Stimulated activated CD8-positive, alpha-beta memory T cell treated with anti-CD3 and anti-CD28 coated beads, Interleukin-4, amount 100 ng/mL, for 48 hours (primary cell): ENCODE measurements around the gene ETV6.

ENCODE experiments used
- DNase-seq: peaks from one replicate; pipeline ENCODE4 v3.0.0-alpha.2; 2020

Gene ETV6

GRCh38 chr12:11746024-11746771 lies 96.7 kb downstream of the ETV6 start:
- no peak for DNase-seq

DNA sequence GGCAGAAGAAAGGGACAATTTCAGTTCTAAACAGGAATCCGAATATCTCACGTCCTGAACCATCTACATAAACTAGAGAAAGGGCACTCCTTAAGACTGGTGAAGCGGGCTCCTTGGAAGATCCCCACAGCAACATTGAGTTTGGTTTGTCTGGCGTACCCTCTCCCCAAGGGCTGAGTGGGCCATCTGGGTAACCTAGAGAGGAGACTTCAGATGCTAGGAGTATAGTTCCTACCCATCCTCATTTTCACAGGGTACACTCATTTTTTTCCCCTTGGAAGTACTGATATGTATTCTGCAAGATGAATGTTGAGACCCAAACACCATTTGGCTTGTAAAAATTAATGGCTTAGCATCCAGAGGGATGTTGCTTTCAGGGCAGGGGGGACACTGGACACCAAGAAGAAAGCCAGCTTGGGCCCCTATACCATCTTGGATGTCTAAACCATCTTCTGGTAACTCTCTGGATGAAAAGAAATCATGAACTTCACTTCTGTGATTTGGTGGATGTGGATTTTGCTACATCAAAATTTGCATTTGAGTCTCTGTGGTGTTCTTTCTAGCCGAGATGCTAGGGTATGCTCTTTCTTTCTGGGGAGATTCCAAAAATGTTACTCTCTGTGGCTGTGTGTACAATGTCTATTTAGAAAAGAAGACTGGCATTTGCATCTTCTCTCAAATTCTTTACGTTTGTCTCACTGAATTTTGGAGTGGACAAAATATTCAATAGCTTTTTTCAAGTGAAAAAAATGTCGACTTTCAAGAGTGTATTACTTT lies 97.7 kb downstream of the ETV6 start:
- DNase-seq, result no peak

DNA sequence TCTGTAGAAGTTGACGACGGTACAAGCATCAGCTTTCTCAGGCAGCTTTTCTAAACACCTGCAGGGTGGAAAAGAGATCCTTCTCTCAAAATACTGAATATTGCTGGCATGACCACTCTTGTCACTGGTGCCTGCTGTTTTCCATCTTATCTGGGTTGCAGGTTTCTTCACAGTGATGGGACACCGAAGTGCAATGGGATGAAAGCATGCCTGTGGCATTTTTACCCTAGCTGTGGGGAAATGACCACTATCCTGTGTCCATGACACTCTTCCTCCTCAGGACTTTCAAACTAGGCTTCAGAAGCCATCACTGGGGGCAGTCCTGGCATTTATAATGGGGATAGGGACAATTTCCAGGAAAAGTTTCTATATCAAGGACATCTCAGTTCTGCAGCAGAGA lies 98.5 kb downstream of the ETV6 start:
- no peak for DNase-seq

DNA sequence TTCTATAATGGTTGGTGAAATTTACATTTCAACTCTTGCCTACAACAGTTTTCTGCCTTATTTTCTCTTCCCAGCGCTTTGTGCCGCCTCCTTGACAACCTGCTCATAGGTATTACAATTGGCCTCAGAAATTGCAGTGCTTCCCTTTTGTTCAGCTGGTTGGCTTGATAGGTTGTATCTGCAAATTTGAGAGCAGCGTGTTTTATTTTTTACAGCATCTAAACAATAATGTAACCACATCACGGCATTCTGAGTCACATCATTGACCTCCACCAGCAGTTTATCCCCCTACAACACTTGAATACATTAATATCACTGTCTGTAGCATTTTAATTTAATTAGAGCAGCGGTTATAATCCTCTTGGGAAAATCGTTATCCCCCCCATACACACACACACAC lies 99.4 kb downstream of the ETV6 start:
- DNase-seq, result no peak

GRCh38 chr12:11749943-11750690 lies 100.6 kb downstream of the ETV6 start:
- no peak for DNase-seq

DNA sequence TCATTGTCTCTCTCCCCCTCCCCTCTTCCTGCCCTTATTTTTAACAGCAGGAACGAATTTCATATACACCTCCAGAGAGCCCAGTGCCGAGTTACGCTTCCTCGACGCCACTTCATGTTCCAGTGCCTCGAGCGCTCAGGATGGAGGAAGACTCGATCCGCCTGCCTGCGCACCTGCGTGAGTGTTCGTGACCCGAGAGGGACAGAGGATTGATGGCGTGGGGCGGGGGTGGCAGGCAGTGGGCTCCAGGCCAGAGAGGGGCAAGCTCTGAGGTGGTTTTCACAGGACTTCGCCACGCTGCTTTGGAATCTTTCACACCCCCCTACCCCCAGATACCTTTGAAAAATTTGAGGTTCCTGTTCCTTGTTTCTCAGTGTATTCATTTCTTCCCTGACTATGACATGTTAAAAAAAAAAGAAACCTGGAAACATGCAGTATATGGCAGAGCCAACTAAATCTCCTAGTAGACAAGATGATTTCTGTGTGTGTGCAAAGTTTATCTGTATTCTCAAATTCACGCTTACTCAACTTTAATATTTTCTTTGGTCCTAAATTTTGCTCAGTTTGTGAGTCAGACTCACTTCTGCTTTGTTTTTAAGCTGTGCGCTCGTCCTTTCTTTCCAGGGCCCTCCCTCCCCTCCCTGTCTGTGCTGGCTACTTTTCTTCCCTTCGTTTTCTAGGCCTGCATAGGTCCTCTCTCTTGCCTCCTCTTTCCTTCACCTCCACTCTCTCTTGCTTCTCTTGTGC lies 103.1 kb downstream of the ETV6 start:
- DNase-seq, result no peak

GRCh38 chr12:11753150-11753499 lies 103.7 kb downstream of the ETV6 start:
- no peak for DNase-seq

- DNase-seq, result no peak
Measured at GRCh38 chr12:11753826-11754225, 104.4 kb downstream of the ETV6 start.

GRCh38 chr12:11754256-11754655 lies 104.8 kb downstream of the ETV6 start:
- DNase-seq, result no peak

GRCh38 chr12:11755302-11755930 lies 105.9 kb downstream of the ETV6 start:
- DNase-seq, result no peak

- DNase-seq, result no peak
Measured at GRCh38 chr12:11756022-11756421, 106.5 kb downstream of the ETV6 start.

DNA sequence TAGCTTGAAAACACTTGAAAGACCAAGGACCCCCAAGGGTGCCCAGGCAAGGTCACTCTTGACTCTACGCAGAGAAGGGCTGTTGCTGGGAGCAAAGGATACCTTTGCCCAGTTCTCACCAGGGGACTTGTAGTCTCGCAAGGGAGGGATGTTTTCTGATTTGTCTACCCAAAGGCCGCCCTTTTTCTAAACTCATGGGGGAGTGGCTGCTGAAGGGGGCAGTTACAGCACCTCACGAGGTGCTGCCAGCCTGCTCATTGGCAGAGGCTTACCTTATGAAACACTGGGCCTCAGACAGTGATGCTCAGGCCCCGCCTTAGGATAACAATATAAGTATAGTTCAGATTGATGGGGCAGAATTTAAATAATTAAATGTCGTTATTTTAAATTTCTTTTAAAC lies 107.0 kb downstream of the ETV6 start:
- DNase-seq, result no peak

GRCh38 chr12:11757095-11757494 lies 107.6 kb downstream of the ETV6 start:
- DNase-seq, result no peak

DNA sequence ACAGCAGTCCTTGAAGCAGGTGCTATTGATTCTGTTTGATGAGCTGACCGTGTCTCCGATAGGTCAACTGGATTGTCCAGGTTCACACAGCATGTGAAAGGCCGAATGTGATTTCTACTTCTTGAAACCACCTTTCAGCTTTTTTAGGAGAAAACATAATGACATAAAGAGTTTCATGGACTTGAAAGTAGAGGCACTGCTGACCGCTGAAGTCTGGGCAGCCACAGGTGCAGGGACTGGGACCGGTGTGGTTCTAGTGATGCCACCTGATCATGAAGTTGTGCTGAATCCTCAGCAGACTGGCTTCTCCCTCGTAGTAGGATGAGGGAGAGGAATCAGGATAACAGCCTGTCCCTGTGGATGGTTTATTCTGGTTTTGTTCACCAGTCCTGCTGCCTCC lies 108.1 kb downstream of the ETV6 start:
- no peak for DNase-seq

- no peak for DNase-seq
Measured at GRCh38 chr12:11758087-11758486, 108.6 kb downstream of the ETV6 start.

- no peak for DNase-seq
Measured at GRCh38 chr12:11758510-11759493, 109.3 kb downstream of the ETV6 start.

- DNase-seq, result no peak
Measured at GRCh38 chr12:11759494-11759878, 110.0 kb downstream of the ETV6 start.

GRCh38 chr12:11759899-11760298 lies 110.4 kb downstream of the ETV6 start:
- no peak for DNase-seq

GRCh38 chr12:11761869-11762567 lies 112.5 kb downstream of the ETV6 start:
- no peak for DNase-seq

DNA sequence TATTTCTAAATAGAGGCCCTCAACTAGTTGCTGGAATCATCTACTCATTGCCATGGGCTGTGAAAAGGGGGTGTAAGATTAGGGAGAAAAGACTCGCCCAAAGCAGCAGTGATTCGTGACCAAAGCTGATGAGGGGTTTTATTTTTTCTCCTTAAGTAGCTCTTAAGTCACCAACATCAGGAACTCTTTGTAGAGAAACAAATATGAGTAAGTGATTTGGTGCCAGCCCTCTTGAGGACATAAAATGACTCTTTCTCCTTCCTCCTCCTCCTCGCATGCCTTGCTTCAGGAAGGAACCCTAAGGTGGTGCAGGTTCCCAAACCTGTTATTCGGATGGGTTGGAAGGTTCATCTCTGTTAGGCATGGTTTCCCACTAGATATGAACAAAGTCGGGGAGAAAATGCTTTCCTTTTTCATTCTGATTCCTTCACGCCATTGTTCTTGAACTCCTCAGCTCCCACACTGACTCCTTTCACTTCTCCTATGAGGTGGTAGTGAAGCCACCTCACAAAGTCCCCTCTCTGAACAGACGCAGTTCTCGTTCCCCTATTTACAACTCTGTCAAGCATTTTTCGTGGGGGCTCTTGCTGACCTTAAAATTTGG lies 113.4 kb downstream of the ETV6 start:
- DNase-seq, result no peak
